Endothelial cell of umbilical vein (primary cell): ENCODE measurements around the gene TIA1. TPM values are rescaled to one million over a fixed set of nuclear protein-coding genes. Genes with fewer than 3 reads are reported as not detected.

ENCODE experiments used
- BruUV-seq: library from RNA; stranded (reverse); fragments of 400-500 nt; replicated peaks from 2 replicates; lab custom pipeline; 2021; lab: Mats Ljungman, UMichigan
- CTCF ChIA-PET: fragments of 300-600, 350-600 bp; sonication (Branson Sonifier 250); formaldehyde crosslinking; loops from one replicate; lab custom pipeline; 2021; ENCODE audit warnings: antibody characterized with exemption, inconsistent platforms; lab: Charles Lee
- POLR2A ChIA-PET: fragments of 300-600, 350-600 bp; sonication (Branson Sonifier 250); formaldehyde crosslinking; loops from one replicate; lab custom pipeline; 2021; ENCODE audit warnings: antibody characterized with exemption, inconsistent platforms; lab: Charles Lee
- DNase-seq: peaks from one replicate; pipeline ENCODE4 v3.0.0-alpha.2; 2011; ENCODE audit warnings: low read depth, low spot score
- FAIRE-seq: peaks from 2 replicates; lab custom pipeline; 2011; peaks lifted over from hg19 to GRCh38; lab: Jason Lieb, UNC
- H2AFZ ChIP-seq: 2 replicates; pipeline ENCODE4 v1.6.0; 2012; ENCODE audit warnings: low read depth, low read length, control low read depth, inconsistent platforms
- H3K27ac ChIP-seq: 2 replicates; pipeline ENCODE4 v1.5.1; 2011; ENCODE audit warnings: low read depth, mild to moderate bottlenecking, control low read depth, low read length, moderate library complexity; ENCODE audit not compliant: insufficient read depth
- H3K27me3 ChIP-seq, 2 experiments: 2 replicates each; pipeline versions ENCODE4 v1.6.0 to v1.6.1; 2011; ENCODE audit warnings: low read length in 2 of 2, mixed read lengths in 1 of 2; ENCODE audit not compliant: control insufficient read depth in 2 of 2, insufficient read depth in 2 of 2
- H3K36me3 ChIP-seq, 2 experiments: 2 replicates in 1 of 2; 3 replicates in 1 of 2; pipeline ENCODE4 v1.5.1; 2011; ENCODE audit warnings: low read length in 2 of 2, mild to moderate bottlenecking in 1 of 2, moderate library complexity in 1 of 2; ENCODE audit not compliant: control insufficient read depth in 2 of 2, insufficient read depth in 2 of 2; ENCODE audit errors: extremely low read depth in 1 of 2
- H3K4me1 ChIP-seq: 3 replicates; pipeline ENCODE4 v1.5.1; 2011; ENCODE audit warnings: mild to moderate bottlenecking, low read length; ENCODE audit not compliant: control insufficient read depth, insufficient read depth; ENCODE audit errors: extremely low read depth
- H3K4me2 ChIP-seq: 2 replicates; pipeline ENCODE4 v1.6.1; 2011; ENCODE audit warnings: low read length, control low read depth, mixed read lengths; ENCODE audit not compliant: insufficient read depth
- H3K4me3 ChIP-seq, 3 experiments: fragments of 200-600 bp in 1 of 3; sonication (generic), shearing (Covaris generic) in 1 of 3; replicated peaks in 1 of 3; 2 replicates each; pipeline ENCODE4 v1.5.1; 2011 to 2016; ENCODE audit warnings: control low read depth in 3 of 3, low read length in 3 of 3, mild to moderate bottlenecking in 2 of 3, inconsistent platforms in 1 of 3, low read depth in 1 of 3, moderate library complexity in 1 of 3; ENCODE audit not compliant: insufficient read depth in 1 of 3
- H3K79me2 ChIP-seq: 2 replicates; pipeline ENCODE4 v1.6.0; 2012; ENCODE audit warnings: low read length, inconsistent platforms; ENCODE audit not compliant: control insufficient read depth, insufficient read depth
- H3K9ac ChIP-seq: replicated peaks from 2 replicates; pipeline ENCODE3; 2011; ENCODE audit warnings: low read length, control low read depth; ENCODE audit not compliant: insufficient read depth; ENCODE audit errors: extremely low read depth
- H3K9me1 ChIP-seq: replicated peaks from 3 replicates; pipeline ENCODE4 v1.6.0; 2011; ENCODE audit warnings: mild to moderate bottlenecking, low read length; ENCODE audit not compliant: control insufficient read depth, insufficient read depth; ENCODE audit errors: extremely low read depth
- H3K9me3 ChIP-seq: replicated peaks from 2 replicates; pipeline ENCODE4 v1.5.1; 2012; ENCODE audit warnings: low read length, inconsistent platforms; ENCODE audit not compliant: control insufficient read depth, insufficient read depth
- H4K20me1 ChIP-seq: replicated peaks from 2 replicates; pipeline ENCODE3; 2011; ENCODE audit warnings: mild to moderate bottlenecking, low read length; ENCODE audit not compliant: control insufficient read depth, insufficient read depth; ENCODE audit errors: extremely low read depth
- EZH2 ChIP-seq: IDR thresholded peaks from 2 replicates; pipeline ENCODE4 v1.6.1; 2012; ENCODE audit warnings: borderline replicate concordance, low read depth, mild to moderate bottlenecking, moderate library complexity, low read length, inconsistent platforms; ENCODE audit not compliant: severe bottlenecking
- FOS ChIP-seq: IDR thresholded peaks from 2 replicates; pipeline ENCODE4 v1.6.1; 2011; ENCODE audit warnings: mild to moderate bottlenecking, low read length, moderate library complexity, borderline replicate concordance; ENCODE audit not compliant: insufficient read depth
- GATA2 ChIP-seq: IDR thresholded peaks from 2 replicates; pipeline ENCODE4 v1.7.0; 2011; ENCODE audit warnings: low read depth, mild to moderate bottlenecking, moderate library complexity, mixed read lengths, low read length; ENCODE audit not compliant: insufficient read length, insufficient read depth
- JUN ChIP-seq: IDR thresholded peaks from 2 replicates; pipeline ENCODE4 v1.6.1; 2011; ENCODE audit warnings: borderline replicate concordance, low read depth; ENCODE audit not compliant: insufficient read length, insufficient read depth
- POLR2A ChIP-seq: IDR thresholded peaks from 2 replicates; pipeline ENCODE4 v1.6.1; 2012; ENCODE audit warnings: low read depth, mild to moderate bottlenecking, control low read depth, low read length
- dilution Hi-C: fragments of 300-500 bp; cut with MboI; formaldehyde crosslinking; loops from one replicate; pipeline ENCODE4 v1.15.0; 2019; ENCODE audit warnings: low sequenced_read_pairs; ENCODE audit not compliant: extremely low pct_ligation_motif_present
- intact Hi-C: fragments of 100-400 bp; cut with micrococcal nuclease; formaldehyde crosslinking; loops from one replicate; pipeline ENCODE4 v1.10.0; 2022
- polyA plus RNA-seq, 4 experiments: library from polyadenylated mRNA; depleted of rRNA in 3 of 4; stranded (reverse) in 3 of 4; unstranded in 1 of 4; fragments of >200 nt; gene quantifications; 2 replicates each; pipeline versions ENCODE4 v1.2.1 to v1.2.3, GENCODE V29; 2011 to 2012; ENCODE audit warnings: missing spikeins in 1 of 4
- total RNA-seq: library from RNA; stranded (reverse); gene quantifications from 2 replicates; pipeline ENCODE4 v1.2.3, GENCODE V29; 2021

Gene TIA1
- total and polyA plus RNA-seq, 2 donors (not counting 3 experiments of a cell fraction or from before 2014, with no cell fraction given), result 60.2 to 163 TPM

DNA sequence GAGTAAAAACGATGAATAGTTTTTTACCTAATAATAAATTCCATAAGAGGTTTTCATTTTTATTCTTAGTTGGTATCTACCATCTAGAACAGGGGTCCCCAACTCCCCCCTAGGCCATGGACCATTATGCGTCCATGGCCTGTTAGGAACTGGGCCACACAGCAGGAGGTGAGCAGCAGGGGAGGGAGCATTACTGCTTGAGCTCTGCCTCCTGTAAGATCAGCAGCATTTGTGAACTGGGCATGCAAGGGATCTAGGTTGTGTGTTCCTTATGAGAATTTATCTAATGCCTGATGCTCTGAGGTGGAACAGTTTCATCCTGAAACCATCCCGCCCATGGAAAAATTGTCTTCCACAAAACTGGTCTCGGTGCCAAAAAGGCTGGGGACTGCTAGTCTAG lies 5.9 kb downstream of the TIA1 start:
- no peak overlapping the region for H2AFZ ChIP-seq
- H3K27me3 ChIP-seq, result no peaks in the 10 kb centered on the region
- H3K9me1 ChIP-seq, result no peaks in the 10 kb centered on the region
- no peaks in the 10 kb centered on the region for H3K36me3 ChIP-seq
- peaks cover 20% of the 10 kb centered on the region for H4K20me1 ChIP-seq
- no peak overlapping the region for H3K27ac ChIP-seq
- FAIRE-seq (no peak), DNase-seq (no peak)
- TF ChIP-seq POLR2A (no peak), JUN (no peak), EZH2 (no peak)
- H3K4me2 ChIP-seq, result no peak overlapping the region
- intact Hi-C loops, result loop anchor here (10.0 kb wide), 1 partner anchor 328 kb away; the partner anchor contains the start of gene MXD1
- CTCF ChIA-PET, result interaction anchor here (1.9 kb wide), 1 partner anchor 52 kb away, joined by 5 read pairs; the partner anchor contains the start of gene C2orf42
- H3K4me1 ChIP-seq, result peaks cover 34% of the 10 kb centered on the region
- no TSS peak for BruUV-seq
- H3K9me3 ChIP-seq, result no peaks in the 10 kb centered on the region
- POLR2A ChIA-PET, result no interaction called here
- dilution Hi-C loops, result no loop called here
- H3K79me2 ChIP-seq, result peaks cover 97% of the 10 kb centered on the region
- no peak overlapping the region for H3K9ac ChIP-seq
- no peak overlapping the region for H3K4me3 ChIP-seq

DNA sequence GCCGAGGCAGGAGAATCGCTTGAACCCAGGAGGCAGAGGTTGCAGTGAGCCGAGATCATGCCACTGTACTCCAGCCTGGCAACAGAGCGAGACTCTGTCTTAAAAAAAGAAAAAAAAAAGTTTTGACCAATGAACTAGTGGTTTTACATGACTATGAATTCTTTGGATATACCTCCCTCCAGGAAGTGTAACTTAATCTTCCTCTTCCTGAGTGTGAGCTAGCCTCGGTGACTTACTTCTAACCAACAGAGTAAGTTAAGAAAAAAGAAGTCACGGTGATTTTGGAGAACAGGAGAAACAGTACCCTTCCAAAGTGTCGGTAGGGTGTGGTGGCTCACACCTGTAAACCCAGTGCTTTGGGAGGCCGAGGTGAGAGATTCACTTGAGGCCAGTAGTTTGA lies 7.1 kb downstream of the TIA1 start:
- CTCF ChIA-PET, result interaction anchor here (1.0 to 1.9 kb wide), 2 partner anchors 51 to 170 kb away, joined by 3 to 5 read pairs; partner anchors contain the start of gene C2orf42
- H3K27ac ChIP-seq, result no peak overlapping the region
- H2AFZ ChIP-seq, result no peak overlapping the region
- POLR2A ChIA-PET, result no interaction called here
- H3K4me3 ChIP-seq, result no peak overlapping the region
- H3K36me3 ChIP-seq, result peaks cover 0 to 3% of the 10 kb centered on the region in 2 experiments
- TF ChIP-seq FOS (no peak), EZH2 (no peak), POLR2A (no peak), GATA2 (no peak)
- peaks cover 32% of the 10 kb centered on the region for H3K4me1 ChIP-seq
- no peaks in the 10 kb centered on the region for H3K9me3 ChIP-seq
- intact Hi-C loops (loop anchor here (10.0 kb wide), 1 partner anchor 327 kb away; the partner anchor contains the start of gene MXD1), dilution Hi-C loops (no loop called here)
- peaks cover 97% of the 10 kb centered on the region for H3K79me2 ChIP-seq
- no TSS peak for BruUV-seq
- DNase-seq (peak; percentile 31), FAIRE-seq (no peak)
- H3K4me2 ChIP-seq, result peak overlapping the region; percentile 4
- no peaks in the 10 kb centered on the region for H3K27me3 ChIP-seq
- H3K9ac ChIP-seq, result no peak overlapping the region
- H4K20me1 ChIP-seq, result peaks cover 20% of the 10 kb centered on the region
- H3K9me1 ChIP-seq, result no peaks in the 10 kb centered on the region
